Central memory CD4-positive, alpha-beta T cell (primary cell): Measurements from ENCODE around the gene FLRT2.

Experiments used
- DNase-seq: peaks from one replicate; pipeline ENCODE4 v3.0.0; 2022

Gene FLRT2

GRCh38 chr14:85566603-85567002, 36.7 kb downstream of the FLRT2 start:
- no peak for DNase-seq

DNA sequence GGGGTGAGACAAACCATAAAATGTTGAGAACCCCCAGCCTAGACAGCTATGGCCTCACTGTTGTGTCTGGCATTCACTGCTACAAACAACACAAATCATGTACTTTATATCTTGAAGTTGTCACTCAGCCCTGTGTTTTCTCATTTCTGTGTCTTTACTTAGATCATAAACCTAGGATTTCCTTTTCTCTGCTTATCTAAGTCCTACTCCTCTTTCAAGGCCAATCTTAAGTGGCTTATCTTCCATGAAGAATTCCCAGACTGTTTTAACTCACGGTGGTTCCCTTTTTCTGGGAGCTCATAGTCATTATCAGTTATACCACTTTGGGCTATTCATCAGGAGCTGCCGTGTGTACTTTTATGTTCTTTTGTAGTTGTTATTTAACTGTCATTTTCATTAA, 42.1 kb downstream of the FLRT2 start:
- no peak for DNase-seq

GRCh38 chr14:85572845-85573244, 42.9 kb downstream of the FLRT2 start:
- DNase-seq, result no peak

DNA sequence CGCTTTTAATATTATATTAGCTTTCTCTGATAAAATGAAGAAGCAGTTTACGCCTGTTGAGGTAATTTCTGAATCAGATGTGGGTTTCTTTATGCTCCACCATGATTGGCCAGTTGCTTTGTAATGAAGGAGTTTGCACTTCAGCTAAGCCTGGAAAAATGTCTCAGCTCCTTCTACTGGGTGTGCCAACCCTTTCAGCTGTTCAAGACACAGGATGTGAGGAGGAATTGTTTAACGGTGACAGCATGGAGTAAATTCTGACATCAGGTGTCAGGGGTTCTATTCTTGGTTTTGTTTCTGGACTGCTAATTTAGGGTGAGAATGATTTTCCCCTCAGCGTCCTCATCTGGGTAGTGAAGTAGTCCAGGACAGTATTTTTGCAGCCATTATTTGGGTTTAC, 43.5 kb downstream of the FLRT2 start:
- DNase-seq, result no peak

GRCh38 chr14:85574853-85575616, 45.1 kb downstream of the FLRT2 start:
- DNase-seq, result no peak

GRCh38 chr14:85575617-85575898, 45.6 kb downstream of the FLRT2 start:
- no peak for DNase-seq

DNA sequence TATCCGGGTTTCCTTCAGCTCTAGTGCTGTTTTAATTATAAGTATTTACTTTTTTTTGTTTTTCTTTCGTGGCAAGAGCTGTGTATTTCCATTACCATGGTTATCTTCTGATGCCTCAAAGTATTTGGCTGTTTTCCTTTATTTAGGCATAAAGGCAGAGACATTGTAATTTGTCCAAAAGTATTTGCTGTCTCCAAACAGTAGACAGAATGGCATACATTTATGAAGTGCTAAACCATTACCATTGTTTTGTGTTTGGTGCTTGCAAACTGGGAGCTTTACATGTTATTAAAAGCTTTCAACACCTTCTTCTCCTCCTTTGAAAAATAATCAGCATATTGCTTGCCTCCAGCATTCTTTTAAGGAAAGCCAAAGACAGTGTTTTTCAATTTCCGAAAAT, 46.3 kb downstream of the FLRT2 start:
- DNase-seq, result no peak

GRCh38 chr14:85576848-85577542, 47.1 kb downstream of the FLRT2 start:
- DNase-seq, result no peak

DNA sequence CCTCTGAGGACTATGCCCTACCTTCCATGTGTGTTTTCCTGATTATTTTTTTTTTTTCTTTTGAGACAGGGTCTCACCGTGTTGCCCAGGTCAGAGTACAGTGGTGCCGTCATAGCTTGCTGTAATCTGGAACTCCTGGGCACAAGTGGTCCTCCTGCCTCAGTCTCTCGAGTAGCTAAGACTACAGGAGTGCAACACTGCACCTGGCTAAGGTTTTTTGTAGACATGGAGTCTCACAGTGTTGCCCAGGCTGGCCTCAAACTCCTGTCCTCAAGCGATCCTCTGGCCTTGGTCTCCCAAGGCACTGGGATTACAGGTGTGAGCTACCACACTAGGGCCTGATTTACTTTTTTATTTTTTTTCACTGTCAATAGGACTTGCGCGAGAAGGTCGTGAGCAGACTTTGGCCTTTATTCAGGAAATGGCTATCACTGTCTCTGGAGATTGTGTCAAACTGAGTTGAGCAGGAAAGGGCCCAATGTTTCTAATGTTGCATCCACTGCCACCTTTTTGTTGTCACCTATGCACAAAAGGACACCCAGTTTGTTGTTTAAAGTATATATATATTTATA, 47.7 kb downstream of the FLRT2 start:
- DNase-seq, result no peak

DNA sequence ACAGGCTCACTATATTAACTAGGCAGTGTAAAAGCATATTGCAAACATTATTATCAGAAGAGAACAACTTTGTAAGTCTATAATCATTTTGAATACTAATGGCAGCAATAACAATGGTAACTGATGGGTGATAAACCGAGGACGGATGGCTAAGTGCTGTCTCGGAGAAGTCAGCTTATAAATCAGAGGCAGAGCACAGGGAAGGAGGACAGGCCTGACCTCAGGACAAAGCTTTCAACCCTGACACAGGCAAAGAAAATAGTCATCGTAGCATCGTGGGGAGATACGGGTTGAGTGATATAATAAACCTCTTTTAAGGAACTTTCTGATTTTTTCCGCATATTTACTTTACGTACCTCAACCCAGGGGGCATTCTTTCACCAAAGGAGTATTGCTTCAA, 48.4 kb downstream of the FLRT2 start:
- DNase-seq, result no peak

DNA sequence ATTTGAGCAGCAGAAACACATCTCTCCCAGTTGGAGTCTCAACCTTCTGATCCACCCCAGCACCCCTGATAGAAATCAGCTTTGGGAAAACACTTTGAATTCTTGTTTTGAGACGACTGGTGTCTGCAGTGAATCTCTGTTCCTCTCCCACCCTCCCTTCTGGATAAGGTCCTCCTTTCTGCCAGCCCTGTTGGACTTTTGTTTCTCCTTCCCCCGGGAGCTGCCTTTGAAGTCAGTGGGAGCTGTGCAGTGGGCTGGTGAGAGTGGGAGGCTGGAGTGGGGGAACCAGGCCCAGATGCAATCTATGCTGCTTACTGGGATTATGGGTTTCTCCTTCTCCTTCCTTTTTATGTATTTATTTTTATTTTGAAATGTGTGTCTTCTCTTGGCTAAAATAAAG, 49.0 kb downstream of the FLRT2 start:
- DNase-seq, result no peak

DNA sequence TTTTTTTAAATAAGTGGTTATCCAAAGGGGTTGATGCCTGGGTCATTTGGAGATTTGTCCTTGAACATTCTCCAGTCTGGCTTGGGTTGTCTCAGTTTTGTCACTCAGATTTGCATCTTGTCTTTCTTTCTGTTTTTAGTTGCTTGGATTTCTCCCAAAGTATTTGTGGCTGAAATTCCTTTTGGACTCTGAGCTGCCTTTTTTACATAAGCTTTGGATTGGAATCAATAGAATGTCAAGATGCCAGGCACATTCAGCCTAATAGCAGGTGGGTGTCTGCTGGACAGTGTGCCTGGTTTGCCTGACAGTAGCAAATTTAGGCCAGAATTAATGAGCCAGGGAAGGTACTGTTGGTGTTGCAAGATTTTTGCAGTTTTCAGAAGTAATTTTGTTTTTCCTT, 50.0 kb downstream of the FLRT2 start:
- no peak for DNase-seq

DNA sequence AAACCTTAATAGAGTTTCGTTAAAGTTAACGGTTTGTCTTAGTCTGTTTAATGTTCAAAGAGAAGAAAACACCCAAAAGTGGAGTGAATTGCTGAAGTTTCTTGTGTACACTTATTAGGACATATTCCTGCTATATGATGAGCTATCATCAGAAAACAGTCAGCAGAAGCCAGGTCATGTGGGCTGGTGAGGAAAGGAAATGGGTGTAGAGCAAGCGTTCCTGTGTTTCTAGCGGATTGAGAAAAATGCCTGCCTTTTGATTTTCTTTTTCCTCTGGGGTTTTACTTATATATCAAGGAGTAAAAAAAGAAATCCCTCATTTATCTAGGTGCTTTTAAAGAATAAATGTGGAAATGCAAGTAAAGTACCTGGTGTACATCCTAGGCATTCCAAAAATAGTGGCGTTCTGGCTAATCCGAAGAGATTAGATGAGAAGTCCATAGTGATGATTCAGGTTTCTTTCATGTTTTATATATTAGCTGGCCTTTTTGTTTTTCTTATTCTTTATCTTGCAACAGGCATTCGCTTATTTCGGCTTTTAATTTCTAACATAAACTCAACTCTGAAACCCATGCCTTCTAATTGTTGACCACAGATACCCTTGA, 50.7 kb downstream of the FLRT2 start:
- no peak for DNase-seq

- no peak for DNase-seq
Measured at GRCh38 chr14:85581691-85582090, 51.7 kb downstream of the FLRT2 start.

GRCh38 chr14:85583380-85583779, 53.4 kb downstream of the FLRT2 start:
- DNase-seq, result no peak

DNA sequence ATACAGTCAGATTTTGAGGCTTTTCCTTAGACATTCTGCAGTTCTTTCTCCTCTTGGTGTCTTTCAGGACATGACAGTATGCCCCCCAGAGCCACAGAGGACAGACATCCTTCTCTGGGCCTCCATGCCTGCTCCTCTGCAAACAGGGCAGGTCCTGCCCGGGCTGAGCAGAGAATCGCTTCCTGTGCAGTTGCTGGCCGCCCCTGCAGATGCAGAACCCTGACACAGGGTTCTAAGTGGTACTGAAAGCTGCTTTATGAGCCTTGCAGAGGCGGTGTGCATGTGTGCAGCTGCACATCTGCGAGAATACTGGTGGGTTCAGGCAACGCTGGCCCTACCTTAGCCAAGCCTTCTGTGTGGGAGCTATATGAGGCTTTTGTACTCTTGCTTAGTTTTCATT, 54.5 kb downstream of the FLRT2 start:
- DNase-seq, result no peak

DNA sequence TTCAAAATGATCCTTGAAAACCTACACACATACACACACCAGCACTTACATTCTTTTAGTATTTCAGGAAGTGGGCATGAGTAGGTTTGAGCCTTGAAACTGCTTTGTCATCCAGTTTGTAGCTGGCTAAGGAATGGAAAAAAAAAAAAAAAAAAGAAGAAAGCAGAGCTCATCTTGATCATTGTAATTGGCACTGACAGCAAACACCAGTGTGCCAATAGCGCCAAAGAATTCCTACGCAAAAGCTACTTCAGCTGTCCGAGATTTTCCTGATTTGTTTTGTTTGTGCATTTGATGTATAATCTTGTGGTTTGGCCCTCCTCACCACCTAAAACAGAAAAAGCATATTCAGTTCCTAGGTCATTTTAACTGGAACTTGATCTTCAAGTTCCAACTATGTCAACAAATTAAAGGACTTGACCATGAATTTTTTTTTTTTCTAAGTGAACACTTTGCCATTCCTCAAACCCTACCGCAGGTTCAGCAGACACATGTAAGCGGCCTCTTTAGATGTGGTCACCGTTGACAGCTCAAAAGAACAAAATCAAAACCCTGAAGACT, 57.3 kb downstream of the FLRT2 start:
- DNase-seq, result no peak

DNA sequence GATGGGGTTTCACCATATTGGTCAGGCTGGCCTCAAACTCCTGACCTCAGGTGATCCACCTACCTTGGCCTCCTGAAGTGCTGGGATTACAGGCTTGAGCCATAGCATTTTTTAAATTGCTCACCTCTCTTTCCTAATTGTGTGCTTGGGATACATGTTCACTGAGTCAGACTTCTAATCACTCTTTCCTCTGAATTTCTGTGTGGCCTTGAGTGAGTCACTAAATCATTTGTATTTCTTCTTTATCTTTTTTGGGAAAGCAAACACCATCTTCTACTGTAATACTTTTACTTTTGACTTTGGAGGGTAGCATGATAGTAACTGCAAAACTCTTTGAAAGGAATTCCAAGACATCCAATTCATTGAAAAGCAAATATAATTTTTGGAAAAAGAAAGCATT, 60.8 kb downstream of the FLRT2 start:
- no peak for DNase-seq

DNA sequence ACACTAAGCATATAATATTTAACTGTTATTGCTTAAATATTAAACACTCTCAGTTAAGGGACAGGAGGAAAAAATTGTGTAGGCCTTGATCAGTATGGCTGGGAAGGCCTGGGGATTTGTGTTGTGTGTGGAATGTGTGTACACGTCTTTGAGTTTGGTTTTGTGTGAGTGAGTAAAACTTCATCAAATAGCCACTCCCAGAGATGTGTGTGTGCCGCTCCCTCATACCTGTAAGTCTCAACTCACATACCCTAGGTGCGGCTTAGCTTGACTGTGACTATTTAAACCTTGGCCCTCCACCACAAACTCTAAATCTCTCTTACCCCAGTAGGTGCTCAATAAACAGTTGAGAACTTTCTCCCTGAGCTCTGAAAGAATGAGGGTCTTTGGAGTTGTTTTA, 64.3 kb downstream of the FLRT2 start:
- DNase-seq, result no peak

GRCh38 chr14:85595981-85596380, 66.0 kb downstream of the FLRT2 start:
- DNase-seq, result no peak

GRCh38 chr14:85596562-85596961, 66.6 kb downstream of the FLRT2 start:
- DNase-seq, result no peak

DNA sequence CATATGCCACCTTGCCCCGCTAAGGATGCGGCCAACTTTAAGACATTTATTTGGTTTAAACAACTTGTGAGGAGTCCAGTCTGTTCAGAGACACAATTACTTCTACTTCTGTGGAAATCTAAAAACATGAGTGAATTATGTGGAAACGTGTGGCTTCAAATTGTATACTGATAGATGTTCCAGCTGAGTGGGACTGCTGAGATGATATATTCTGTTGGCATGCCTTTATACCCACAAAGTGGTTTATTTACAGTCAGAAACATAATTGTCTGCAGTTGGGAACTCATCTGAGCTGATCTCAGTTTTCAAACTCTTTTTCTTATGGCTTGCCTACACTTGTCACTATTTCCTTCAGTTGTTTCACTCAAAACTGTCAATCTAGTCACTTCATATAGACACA, 67.8 kb downstream of the FLRT2 start:
- no peak for DNase-seq

DNA sequence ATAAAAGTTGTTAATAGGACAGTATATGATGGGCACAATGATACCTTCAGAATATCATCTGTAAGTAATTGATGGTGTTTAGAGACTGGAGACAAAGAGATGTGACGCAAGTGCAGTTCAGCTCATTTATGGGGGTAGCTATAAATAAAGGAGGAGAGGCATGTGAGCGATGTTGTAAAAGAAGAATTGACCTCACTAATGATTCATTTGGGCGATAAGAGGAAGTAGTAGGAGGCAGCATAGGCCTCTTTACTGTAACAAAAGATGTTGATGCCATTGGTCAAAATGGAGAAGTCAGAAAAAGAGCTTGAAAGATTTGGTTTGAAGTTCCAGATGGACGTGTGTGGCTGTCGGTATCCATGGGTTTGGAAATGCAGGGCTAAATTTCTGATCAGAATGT, 70.0 kb downstream of the FLRT2 start:
- DNase-seq, result no peak

DNA sequence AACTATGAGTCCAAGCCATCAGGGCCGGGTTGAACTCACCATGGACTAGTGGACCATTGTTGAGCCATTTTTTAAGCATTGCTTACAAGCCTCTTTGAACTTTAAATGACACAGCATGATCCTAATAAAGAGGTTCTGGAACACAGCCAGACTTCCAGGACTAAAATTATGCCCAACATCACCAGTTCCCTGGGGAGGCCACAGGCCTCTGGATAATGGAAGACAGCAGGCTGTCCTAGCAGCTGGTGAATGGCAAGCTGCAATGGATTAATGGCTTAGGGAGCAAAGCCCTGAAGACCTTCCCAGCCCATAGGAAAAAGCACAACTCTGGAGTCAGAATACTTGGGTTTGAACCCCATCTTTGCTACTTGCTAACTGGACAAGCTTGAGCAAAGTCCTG, 71.3 kb downstream of the FLRT2 start:
- DNase-seq, result no peak
